Gastroesophageal sphincter (tissue), 3 donors: Measurements from ENCODE around the gene RALGPS2.

Experiments
- POLR2A ChIP-seq, 2 donors: fragments of 450-650 bp; IDR thresholded peaks; one replicate each; pipeline ENCODE4 v1.6.1; 2017; ENCODE audit warnings: antibody characterized with exemption in 2 of 2, mild to moderate bottlenecking in 2 of 2, moderate library complexity in 1 of 2
- TF ChIP-seq, protein P1 (sequence below), 4 experiments: fragments of 200-600 bp in 2 of 4; fragments of 450-650 bp in 2 of 4; sonication (generic) in 1 of 4; IDR thresholded peaks; one replicate each; pipeline ENCODE4 v1.5.1; 2017 to 2019; ENCODE audit warnings: antibody characterized with exemption in 4 of 4, mild to moderate bottlenecking in 2 of 4, moderate library complexity in 2 of 4

DNA sequence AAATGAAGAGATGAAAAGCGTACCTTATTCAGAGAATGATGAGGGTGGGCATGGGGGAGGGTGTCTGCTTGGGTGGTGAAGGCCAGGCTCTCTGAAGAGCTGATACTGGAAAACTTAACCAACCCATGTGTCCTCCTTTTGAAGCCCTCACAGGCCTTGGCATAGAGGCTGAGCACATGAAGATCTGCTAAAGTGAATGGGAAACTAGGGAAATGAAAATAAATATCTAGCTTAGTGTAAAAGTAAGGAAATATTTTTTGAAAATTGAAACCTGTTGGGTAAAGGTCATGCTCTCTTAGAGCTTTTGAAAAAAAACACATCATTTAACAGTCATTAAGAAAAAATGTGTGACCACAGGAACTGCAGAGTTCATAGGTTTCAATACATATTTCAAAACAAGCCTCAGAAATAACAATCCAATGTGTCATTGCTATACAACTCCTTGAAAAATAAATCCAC is 40.5 kb upstream of the RALGPS2 start:
- no peak for TF ChIP-seq POLR2A (IDR thresholded peaks at IDR 0.05)
- TF ChIP-seq, protein P1, sequence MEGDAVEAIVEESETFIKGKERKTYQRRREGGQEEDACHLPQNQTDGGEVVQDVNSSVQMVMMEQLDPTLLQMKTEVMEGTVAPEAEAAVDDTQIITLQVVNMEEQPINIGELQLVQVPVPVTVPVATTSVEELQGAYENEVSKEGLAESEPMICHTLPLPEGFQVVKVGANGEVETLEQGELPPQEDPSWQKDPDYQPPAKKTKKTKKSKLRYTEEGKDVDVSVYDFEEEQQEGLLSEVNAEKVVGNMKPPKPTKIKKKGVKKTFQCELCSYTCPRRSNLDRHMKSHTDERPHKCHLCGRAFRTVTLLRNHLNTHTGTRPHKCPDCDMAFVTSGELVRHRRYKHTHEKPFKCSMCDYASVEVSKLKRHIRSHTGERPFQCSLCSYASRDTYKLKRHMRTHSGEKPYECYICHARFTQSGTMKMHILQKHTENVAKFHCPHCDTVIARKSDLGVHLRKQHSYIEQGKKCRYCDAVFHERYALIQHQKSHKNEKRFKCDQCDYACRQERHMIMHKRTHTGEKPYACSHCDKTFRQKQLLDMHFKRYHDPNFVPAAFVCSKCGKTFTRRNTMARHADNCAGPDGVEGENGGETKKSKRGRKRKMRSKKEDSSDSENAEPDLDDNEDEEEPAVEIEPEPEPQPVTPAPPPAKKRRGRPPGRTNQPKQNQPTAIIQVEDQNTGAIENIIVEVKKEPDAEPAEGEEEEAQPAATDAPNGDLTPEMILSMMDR (IDR thresholded peaks at IDR 0.05): no peak
